ENCODE data around the gene B4GALT6.

The B4GALT6 gene

DNA sequence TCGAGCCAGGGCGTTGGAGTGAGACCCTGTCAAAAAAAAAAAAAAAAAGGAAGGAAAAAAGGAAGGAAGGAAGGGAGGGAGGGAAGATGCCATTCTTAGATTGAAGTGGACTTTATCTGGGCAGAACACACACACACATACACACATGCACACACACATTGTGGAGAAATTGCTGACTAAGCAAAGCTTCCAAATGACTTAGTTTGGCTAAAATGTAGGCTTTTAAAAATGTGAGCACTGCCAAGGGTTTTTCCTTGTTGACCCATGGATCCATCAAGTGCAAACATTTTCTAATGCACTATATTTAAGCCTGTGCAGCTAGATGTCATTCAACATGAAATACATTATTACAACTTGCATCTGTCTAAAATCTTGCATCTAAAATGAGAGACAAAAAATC lies 93.3 kb downstream of the B4GALT6 start:
- DNase-seq, result no peak

- no peak for DNase-seq
Measured at GRCh38 chr18:31590570-31590969, 93.8 kb downstream of the B4GALT6 start.

GRCh38 chr18:31587529-31587928 lies 96.9 kb downstream of the B4GALT6 start:
- no peak for DNase-seq

GRCh38 chr18:31586616-31587015 lies 97.8 kb downstream of the B4GALT6 start:
- DNase-seq, result no peak

DNA sequence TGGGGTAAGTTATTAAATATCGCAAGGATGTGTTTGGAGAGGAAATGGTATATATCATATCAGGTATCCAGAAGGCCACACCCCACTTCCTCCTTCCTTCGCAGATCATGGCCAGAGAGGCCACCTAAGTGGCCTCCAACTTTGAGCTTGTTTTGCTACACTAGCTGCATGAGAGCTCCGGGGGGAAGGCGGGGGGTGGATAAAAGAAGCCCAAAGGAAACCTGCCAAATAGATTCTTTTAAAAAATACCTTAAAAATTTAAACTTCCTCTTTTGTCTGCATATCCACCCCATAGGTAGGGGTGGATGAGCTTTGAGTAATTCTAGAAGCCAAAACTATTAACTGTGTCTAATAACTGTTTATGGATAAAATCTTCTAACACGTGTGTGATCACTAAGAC lies 98.4 kb downstream of the B4GALT6 start:
- DNase-seq, result no peak

DNA sequence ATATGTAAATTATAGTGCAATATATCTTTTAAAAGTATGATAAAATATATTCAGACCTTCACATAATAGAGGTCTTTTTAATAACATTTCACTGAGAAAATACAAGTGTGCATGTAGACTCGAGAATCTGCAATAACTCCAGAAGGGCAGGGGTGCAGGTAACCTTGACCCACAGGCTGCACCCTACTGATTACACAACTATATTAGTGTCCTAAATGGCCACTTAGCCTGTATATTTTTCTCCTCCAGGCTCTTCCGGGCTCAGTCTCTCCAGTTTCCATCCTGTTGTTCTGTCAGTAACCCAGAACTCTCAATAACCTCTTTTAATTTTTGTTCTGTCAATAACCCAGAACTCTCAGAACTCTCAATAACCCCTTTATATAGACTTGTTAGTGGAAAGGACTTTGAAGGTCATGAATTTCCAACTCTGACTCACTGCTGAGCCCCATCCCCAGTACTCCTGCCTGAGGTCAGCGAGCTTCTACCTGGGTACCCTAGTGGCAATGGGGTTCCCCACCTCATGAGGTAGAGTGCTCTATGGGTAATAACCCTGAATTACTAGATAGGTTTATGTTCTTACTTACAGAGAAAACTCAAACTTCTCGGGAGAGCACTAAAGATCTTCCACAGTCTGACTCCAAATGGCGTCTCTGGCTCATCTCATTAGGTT lies 101.1 kb downstream of the B4GALT6 start:
- no peak for DNase-seq

- DNase-seq, result no peak
Measured at GRCh38 chr18:31581498-31582197, 102.7 kb downstream of the B4GALT6 start.

GRCh38 chr18:31579375-31579774 lies 105.0 kb downstream of the B4GALT6 start:
- DNase-seq, result no peak

DNA sequence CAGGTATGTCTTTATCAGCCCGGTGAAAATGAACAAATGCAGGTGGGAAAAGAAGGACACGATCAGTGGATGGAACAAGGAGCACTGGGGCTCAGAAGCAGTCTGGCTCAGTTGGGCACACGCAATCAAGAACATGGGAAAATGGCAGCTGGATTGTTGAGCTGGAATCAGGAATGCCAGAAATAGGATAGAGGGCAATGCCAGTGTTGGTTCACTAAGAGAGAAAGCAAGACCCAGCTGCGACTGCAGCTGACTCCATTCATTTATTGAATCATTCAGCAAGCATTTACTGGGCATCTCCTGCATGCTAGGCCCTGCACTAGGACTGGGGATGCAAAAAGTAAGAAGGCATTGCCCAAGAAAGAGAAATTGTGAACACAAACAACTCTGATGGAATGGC lies 106.3 kb downstream of the B4GALT6 start:
- no peak for DNase-seq

DNA sequence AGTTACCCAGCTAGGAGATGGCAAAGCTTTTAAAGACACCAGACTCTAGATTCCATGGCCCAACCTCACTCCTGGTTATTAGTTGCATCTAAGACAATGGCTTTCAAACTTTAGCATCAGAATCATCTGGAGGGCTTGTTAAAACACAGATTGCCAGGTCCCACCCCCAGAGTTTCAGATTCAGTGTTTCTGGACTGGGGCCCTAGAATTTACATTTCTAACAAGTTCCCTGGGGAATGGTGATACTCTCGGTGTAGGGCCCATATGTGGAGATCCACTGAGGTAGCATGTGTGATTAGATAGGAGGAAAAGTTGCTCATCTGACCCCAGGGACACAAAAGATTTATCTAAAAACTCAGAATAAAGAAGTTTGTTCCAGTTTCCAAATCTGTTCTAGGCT lies 107.2 kb downstream of the B4GALT6 start:
- no peak for DNase-seq

DNA sequence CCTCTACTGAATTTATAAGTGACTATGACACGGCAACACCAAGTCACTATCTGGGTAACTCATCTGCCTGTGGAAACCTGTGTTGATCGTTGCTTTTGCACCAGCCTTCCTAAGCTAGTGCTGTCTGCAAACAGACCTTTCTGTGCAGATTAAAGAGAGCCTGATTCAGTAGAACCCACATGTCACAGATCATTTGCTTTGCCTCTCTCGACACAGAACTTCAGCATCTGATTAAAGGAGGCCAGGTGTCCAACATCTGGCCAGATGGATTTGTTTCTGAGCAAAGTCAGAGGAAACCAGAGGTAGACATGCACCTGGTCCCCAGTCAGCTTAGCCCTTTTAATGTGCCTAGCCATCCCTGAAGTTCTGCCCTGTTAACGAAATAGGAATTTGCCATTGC lies 107.7 kb downstream of the B4GALT6 start:
- DNase-seq, result no peak

- no peak for DNase-seq
Measured at GRCh38 chr18:31575515-31576257, 108.7 kb downstream of the B4GALT6 start.

DNA sequence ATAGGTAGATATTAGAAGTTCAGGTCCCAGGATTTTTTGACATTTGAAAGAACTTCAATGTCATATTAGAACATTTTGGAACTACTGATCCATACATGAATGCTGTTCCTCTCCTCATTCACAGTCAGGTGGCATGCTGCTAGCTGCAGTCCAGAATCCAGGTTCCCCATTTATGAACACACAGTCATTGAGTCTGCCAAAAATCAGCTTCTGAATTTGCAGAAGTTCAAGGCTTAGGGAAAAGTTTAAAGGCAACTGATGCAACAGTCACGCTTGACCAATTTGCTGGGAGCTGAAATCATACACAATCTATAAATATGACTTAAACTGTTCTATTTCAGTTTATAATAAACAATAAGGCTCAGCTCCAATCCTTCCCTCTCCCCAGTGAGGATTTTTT lies 110.0 kb downstream of the B4GALT6 start:
- DNase-seq, result no peak

All from activated CD4-positive, alpha-beta T cell treated with anti-CD3 and anti-CD28 coated beads, Interleukin-2, amount 50 U/mL, for 4 hours (primary cell).